HepG2 (cell line): ENCODE measurements around the gene PA2G4. TPM values are rescaled to one million over a fixed set of nuclear protein-coding genes. Genes with fewer than 3 reads are reported as not detected.

Experiments
- ATAD3A ChIP-seq: sonication (generic); formaldehyde crosslinking; IDR thresholded peaks from 2 replicates; pipeline ENCODE4 v1.4.0; 2020; ENCODE audit warnings: missing genetic modification reagents
- CCDC6 ChIP-seq: sonication (generic); formaldehyde crosslinking; IDR thresholded peaks from 2 replicates; pipeline ENCODE4 v1.8.1; 2022; ENCODE audit warnings: mild to moderate bottlenecking, missing genetic modification reagents, moderate library complexity
- DNMT3B ChIP-seq: conservative IDR thresholded peaks from 2 replicates; pipeline ENCODE4 v1.6.1; 2016; ENCODE audit warnings: missing biosample characterization, control low read depth
- ETV5 ChIP-seq: IDR thresholded peaks from 2 replicates; pipeline ENCODE4 v1.6.1; 2018; ENCODE audit warnings: missing biosample characterization, missing genetic modification reagents, inconsistent platforms, borderline replicate concordance
- ETV6 ChIP-seq: sonication (generic); formaldehyde crosslinking; conservative IDR thresholded peaks from 2 replicates; pipeline ENCODE4 v1.4.0; 2020; ENCODE audit warnings: missing genetic modification reagents
- HMGXB4 ChIP-seq, 2 experiments: sonication (generic) in 1 of 2; formaldehyde crosslinking in 1 of 2; IDR thresholded peaks; 2 replicates each; pipeline versions ENCODE4 v1.4.0 to v1.6.1; 2018 to 2020; ENCODE audit warnings: missing genetic modification reagents in 2 of 2, borderline replicate concordance in 1 of 2, low read depth in 1 of 2, mild to moderate bottlenecking in 1 of 2, missing biosample characterization in 1 of 2
- HNF1B ChIP-seq: sonication (generic); formaldehyde crosslinking; IDR thresholded peaks from 2 replicates; pipeline ENCODE4 v1.5.1; 2020; ENCODE audit warnings: mild to moderate bottlenecking, moderate library complexity, missing genetic modification reagents
- HOXA3 ChIP-seq: sonication (generic); formaldehyde crosslinking; IDR thresholded peaks from 2 replicates; pipeline ENCODE4 v1.5.0; 2020; ENCODE audit warnings: missing genetic modification reagents
- KLF6 ChIP-seq: IDR thresholded peaks from 2 replicates; pipeline ENCODE4 v1.8.0; 2016; ENCODE audit warnings: missing biosample characterization, missing genetic modification reagents
- RBFOX2 ChIP-seq: fragments of 200-400 bp; formaldehyde crosslinking; IDR thresholded peaks from 2 replicates; pipeline ENCODE4 v1.6.1; 2017; ENCODE audit warnings: low read depth, mild to moderate bottlenecking, low read length
- SALL1 ChIP-seq: sonication (generic); formaldehyde crosslinking; IDR thresholded peaks from 2 replicates; pipeline ENCODE4 v1.8.0; 2022; ENCODE audit warnings: mild to moderate bottlenecking, missing genetic modification reagents
- SAP130 ChIP-seq: IDR thresholded peaks from 2 replicates; pipeline ENCODE4 v1.6.1; 2016; ENCODE audit warnings: low read depth
- SRY ChIP-seq: sonication (generic); formaldehyde crosslinking; IDR thresholded peaks from 2 replicates; pipeline ENCODE4 v1.8.0; 2022; ENCODE audit warnings: mild to moderate bottlenecking, missing genetic modification reagents
- THAP11 ChIP-seq: IDR thresholded peaks from 2 replicates; pipeline ENCODE4 v1.6.1; 2016; ENCODE audit warnings: missing biosample characterization, missing genetic modification reagents
- TIGD3 ChIP-seq: sonication (generic); formaldehyde crosslinking; IDR thresholded peaks from 2 replicates; pipeline ENCODE4 v1.5.1; 2020; ENCODE audit warnings: mild to moderate bottlenecking, missing genetic modification reagents, borderline replicate concordance
- U2AF1 ChIP-seq: fragments of 200-400 bp; formaldehyde crosslinking; optimal IDR thresholded peaks from 2 replicates; pipeline ENCODE3; 2017; ENCODE audit warnings: mild to moderate bottlenecking, low read depth, low read length
- WIZ ChIP-seq: sonication (generic); formaldehyde crosslinking; IDR thresholded peaks from 2 replicates; pipeline ENCODE4 v1.5.1; 2020; ENCODE audit warnings: mild to moderate bottlenecking, missing genetic modification reagents
- ZBTB34 ChIP-seq: sonication (generic); formaldehyde crosslinking; IDR thresholded peaks from 2 replicates; pipeline ENCODE4 v1.8.0; 2022; ENCODE audit warnings: mild to moderate bottlenecking, missing genetic modification reagents
- ZEB1 ChIP-seq: IDR thresholded peaks from 2 replicates; pipeline ENCODE4 v1.6.1; 2012; ENCODE audit warnings: mild to moderate bottlenecking, low read depth, inconsistent platforms; ENCODE audit not compliant: insufficient replicate concordance
- ZMYM3 ChIP-seq: sonication (generic); formaldehyde crosslinking; IDR thresholded peaks from 2 replicates; pipeline ENCODE4 v1.5.1; 2020; ENCODE audit warnings: mild to moderate bottlenecking, missing genetic modification reagents
- ZNF292 ChIP-seq: sonication (generic); formaldehyde crosslinking; IDR thresholded peaks from 2 replicates; pipeline ENCODE4 v1.8.1; 2022; ENCODE audit warnings: mild to moderate bottlenecking, low read depth, missing genetic modification reagents, borderline replicate concordance
- ZNF556 ChIP-seq: sonication (generic); formaldehyde crosslinking; IDR thresholded peaks from 2 replicates; pipeline ENCODE4 v1.4.0; 2020; ENCODE audit warnings: mild to moderate bottlenecking, missing genetic modification reagents, borderline replicate concordance
- ZNF615 ChIP-seq: sonication (generic); formaldehyde crosslinking; IDR thresholded peaks from 2 replicates; pipeline ENCODE4 v1.5.0; 2020; ENCODE audit warnings: mild to moderate bottlenecking, missing genetic modification reagents, borderline replicate concordance
- polyA plus RNA-seq, 8 experiments: library from polyadenylated mRNA; depleted of rRNA in 3 of 8; stranded (reverse) in 7 of 8; unstranded in 1 of 8; fragments of >200 nt; fragmentation: Illumina TruSeq in 4 of 8; extraction: Trizol in 4 of 8; gene quantifications; 2 replicates each; pipeline versions ENCODE4 v1.2.1 to v1.2.3, GENCODE V29; 2011 to 2016; ENCODE audit warnings: low read depth in 4 of 8, missing spikeins in 1 of 8, mixed read lengths in 1 of 8; ENCODE audit not compliant: insufficient read depth in 1 of 8
- total RNA-seq, 5 experiments: library from RNA; depleted of rRNA; stranded (reverse); fragments of >200 nt; fragmentation: Illumina TruSeq; extraction: Trizol; gene quantifications; 2 replicates each; pipeline ENCODE4 v1.2.3, GENCODE V29; 2016; ENCODE audit warnings: low read depth in 1 of 5

PA2G4 gene
- total and polyA plus RNA-seq, 2 of the 13 experiments (the other 11 are each of a cell fraction or from before 2014, with no cell fraction given) = 147 to 240 TPM

- TF ChIP-seq SALL1 = peak; percentile 43; the same call in 1 of the 2 replicates
- no peak; a peak in 2 of 4 replicates for TF ChIP-seq HMGXB4 (CRISPR knock-in tag; IDR thresholded peaks at IDR 0.05; ENCODE audit: borderline replicate concordance in 1 of 2, low read depth in 1 of 2)
- TF ChIP-seq ZNF615 = no peak
- TF ChIP-seq HOXA3 (CRISPR knock-in tag) = 0 out of 2 replicates have a peak, but pooled peaks have one; percentile 26
- peak; percentile 68 for TF ChIP-seq RBFOX2
- no peak for TF ChIP-seq ZBTB34 (CRISPR knock-in tag)
- peak; percentile 33; the same call in 1 of the 2 replicates for TF ChIP-seq HNF1B (CRISPR knock-in tag)
- TF ChIP-seq CCDC6 (CRISPR knock-in tag) = no peak
- TF ChIP-seq ZMYM3 (CRISPR knock-in tag) = 0 out of 2 replicates have a peak, but pooled peaks have one; percentile 51
- TF ChIP-seq SAP130 (CRISPR knock-in tag) = peak; percentile 81
- TF ChIP-seq U2AF1 = no peak
- peak; percentile 47; the same call in 1 of the 2 replicates for TF ChIP-seq ETV5 (CRISPR knock-in tag)
- TF ChIP-seq TIGD3 = no peak
- peak; percentile 34; the same call in 1 of the 2 replicates for TF ChIP-seq ZNF292
- 0 out of 2 replicates have a peak, but pooled peaks have one; percentile 39 for TF ChIP-seq WIZ (CRISPR knock-in tag)
- TF ChIP-seq KLF6 (CRISPR knock-in tag) = peak; percentile 51; the same call in 1 of the 2 replicates
- peak; percentile 53; the same call in 1 of the 2 replicates for TF ChIP-seq DNMT3B (CRISPR knock-in tag)
- no peak for TF ChIP-seq SRY (CRISPR knock-in tag)
- TF ChIP-seq THAP11 (CRISPR knock-in tag) = peak; percentile 25; the same call in 1 of the 2 replicates
- no peak for TF ChIP-seq ZEB1
- TF ChIP-seq ZNF556 (CRISPR knock-in tag) = no peak
- TF ChIP-seq ATAD3A (CRISPR knock-in tag) = no peak
- no peak for TF ChIP-seq ETV6 (CRISPR knock-in tag)
Measured at GRCh38 chr12:56129206-56129941, 25.0 kb downstream of the PA2G4 start (continued).
